PC-9 (cell line): ENCODE measurements around the gene RUSC1. TPM values are rescaled to one million over a fixed set of nuclear protein-coding genes. Genes with fewer than 3 reads are reported as not detected.

ENCODE experiments used
- BruUV-seq: library from RNA; stranded (reverse); fragments of 400-500 nt; replicated peaks from 2 replicates; lab custom pipeline; 2021; lab: Mats Ljungman, UMichigan
- CTCF ChIA-PET: fragments of 300-600 bp; sonication (Branson Sonifier 250); formaldehyde crosslinking; loops from one replicate; lab custom pipeline; 2022; ENCODE audit warnings: antibody characterized with exemption; lab: Charles Lee
- POLR2A ChIA-PET: fragments of 300-600 bp; sonication (Branson Sonifier 250); formaldehyde crosslinking; loops from one replicate; lab custom pipeline; 2022; ENCODE audit warnings: antibody characterized with exemption; ENCODE audit not compliant: unreplicated experiment; lab: Charles Lee
- DNase-seq, 2 experiments: peaks; one replicate each; pipeline versions ENCODE4 v3.0.0 to v3.0.0-alpha.2; 2015 to 2022; ENCODE audit warnings: mixed read lengths in 1 of 2
- H2AFZ ChIP-seq: fragments of 200-600 bp; sonication (generic); 2 replicates; pipeline ENCODE4 v1.8.1; 2017; ENCODE audit warnings: antibody characterized with exemption
- H3F3A ChIP-seq: fragments of 200-600 bp; sonication (generic); 2 replicates; pipeline ENCODE4 v1.8.1; 2017; ENCODE audit warnings: antibody characterized with exemption, mild to moderate bottlenecking, low read depth; ENCODE audit not compliant: insufficient read depth
- H3K27ac ChIP-seq: fragments of 200-600 bp; sonication (generic); 2 replicates; pipeline ENCODE4 v1.6.1; 2016; ENCODE audit warnings: mixed run types
- H3K27me3 ChIP-seq: fragments of 200-600 bp; sonication (generic); 2 replicates; pipeline ENCODE4 v1.6.1; 2016; ENCODE audit warnings: low read depth, mixed run types; ENCODE audit not compliant: insufficient read depth
- H3K36me3 ChIP-seq: fragments of 200-600 bp; sonication (generic); 2 replicates; pipeline ENCODE4 v1.6.1; 2016; ENCODE audit warnings: low read depth, mixed run types
- H3K4me1 ChIP-seq: fragments of 200-600 bp; sonication (generic); replicated peaks from 2 replicates; pipeline ENCODE4 v1.6.1; 2016; ENCODE audit warnings: mixed run types; ENCODE audit not compliant: insufficient read depth
- H3K4me2 ChIP-seq: fragments of 200-600 bp; sonication (generic); 2 replicates; pipeline ENCODE4 v1.6.1; 2017; ENCODE audit warnings: mixed run types
- H3K4me3 ChIP-seq: fragments of 200-600 bp; sonication (generic); 2 replicates; pipeline ENCODE4 v1.6.1; 2016; ENCODE audit warnings: mixed run types
- H3K79me2 ChIP-seq: fragments of 200-600 bp; sonication (generic); 2 replicates; pipeline ENCODE4 v1.6.1; 2017; ENCODE audit warnings: low read depth, mixed run types
- H3K9me2 ChIP-seq: fragments of 200-600 bp; sonication (generic); 2 replicates; pipeline ENCODE4 v1.8.1; 2017; ENCODE audit warnings: mild to moderate bottlenecking; ENCODE audit not compliant: insufficient read depth
- H3K9me3 ChIP-seq: fragments of 200-600 bp; sonication (generic); 2 replicates; pipeline ENCODE4 v1.8.1; 2016; ENCODE audit warnings: low read depth; ENCODE audit not compliant: insufficient read depth
- H4K20me1 ChIP-seq: fragments of 200-600 bp; sonication (generic); 2 replicates; pipeline ENCODE4 v1.8.1; 2017; ENCODE audit not compliant: insufficient read depth
- CTCF ChIP-seq: fragments of 200-600 bp; sonication (generic); conservative IDR thresholded peaks from 2 replicates; pipeline ENCODE4 v1.6.1; 2017; ENCODE audit warnings: mixed run types, antibody characterized with exemption, mild to moderate bottlenecking, moderate library complexity
- EZH2 ChIP-seq: fragments of 200-600 bp; sonication (generic); IDR thresholded peaks from 2 replicates; pipeline ENCODE4 v1.8.0; 2017; ENCODE audit warnings: antibody characterized with exemption, low read depth
- intact Hi-C: fragments of 100-400 bp; cut with micrococcal nuclease; formaldehyde crosslinking; loops from one replicate; pipeline ENCODE4 v1.10.0; 2022; ENCODE audit not compliant: unreplicated experiment
- total RNA-seq: library from RNA; stranded (reverse); gene quantifications from 2 replicates; pipeline ENCODE4 v1.2.3, GENCODE V29; 2021

RUSC1 gene
- total RNA-seq, 1 experiment from 2014 or later: 43.4 TPM

- ChIA-PET CTCF (no interaction called here), POLR2A (no interaction called here)
- Histone ChIP-seq H3K27me3 (no peaks in the 10 kb centered on the region), H3K79me2 (0 out of 2 replicates have a peak, but pooled peaks cover 4% of the 10 kb centered on the region), H4K20me1 (no peaks in the 10 kb centered on the region; the same call in none of the 2 replicates), H3K4me1 (peaks cover 9% of the 10 kb centered on the region; the same call in 1 of the 2 replicates), H3K4me2 (no peak overlapping the region), H3F3A (peaks cover 53% of the 10 kb centered on the region), H3K9me3 (no peaks in the 10 kb centered on the region; the same call in 1 of the 2 replicates), H3K36me3 (0 out of 2 replicates have a peak, but pooled peaks cover 6% of the 10 kb centered on the region), H3K9me2 (no peaks in the 10 kb centered on the region), H2AFZ (no peak overlapping the region), H3K4me3 (no peak overlapping the region), H3K27ac (no peak overlapping the region)
- TF ChIP-seq CTCF: no peak
- TF ChIP-seq EZH2: no peak
- intact Hi-C loops: loop anchor here (5.0 kb wide), 3 partner anchors 58 to 348 kb away; partner anchors contain the start of genes CKS1B, SCAMP3 and SHC1
- BruUV-seq: no TSS peak
- no peak for DNase-seq
These were observed 442 bp upstream of the RUSC1 start for GRCh38 chr1:155320252-155320651.

- TF ChIP-seq EZH2 (no peak), CTCF (no peak)
- Histone ChIP-seq H3K36me3 (no peaks in the 10 kb centered on the region), H3K27me3 (no peaks in the 10 kb centered on the region), H3K9me2 (no peaks in the 10 kb centered on the region), H3K79me2 (0 out of 2 replicates have a peak, but pooled peaks cover 4% of the 10 kb centered on the region), H3F3A (peaks cover 48% of the 10 kb centered on the region), H3K4me1 (peaks cover 9% of the 10 kb centered on the region; the same call in 1 of the 2 replicates), H3K27ac (no peak overlapping the region), H3K4me2 (peak overlapping the region; percentile 98), H3K9me3 (no peaks in the 10 kb centered on the region; the same call in 1 of the 2 replicates), H4K20me1 (no peaks in the 10 kb centered on the region; the same call in none of the 2 replicates), H3K4me3 (peak overlapping the region; percentile 96; the same call in 1 of the 2 replicates), H2AFZ (no peak overlapping the region)
- POLR2A ChIA-PET: interaction anchor here (0.6 to 0.7 kb wide), 2 partner anchors 78 to 383 kb away, joined by 3 to 6 read pairs; no protein-coding TSS in a partner anchor
- CTCF ChIA-PET: interaction anchor here (0.6 kb wide), 1 partner anchor 352 kb away, joined by 3 read pairs; no protein-coding TSS in a partner anchor
- intact Hi-C loops: loop anchor here (2.0 to 5.0 kb wide), 6 partner anchors 45 to 350 kb away; partner anchors contain the start of genes CKS1B, HCN3, KRTCAP2 and SCAMP3
- TSS peak; percentile 22 for BruUV-seq
- no peak for DNase-seq
These were observed 1.2 kb downstream of the RUSC1 start for GRCh38 chr1:155321639-155322503.

GRCh38 chr1:155322571-155322952 lies 1.9 kb downstream of the RUSC1 start:
- no peaks in the 10 kb centered on the region for H3K27me3 ChIP-seq
- intact Hi-C loops: loop anchor here (2.0 to 5.0 kb wide), 6 partner anchors 46 to 350 kb away; partner anchors contain the start of genes CKS1B, HCN3, KRTCAP2 and SCAMP3
- H3K27ac ChIP-seq: no peak overlapping the region
- BruUV-seq: no TSS peak
- DNase-seq: no peak
- TF ChIP-seq CTCF (no peak), EZH2 (no peak)
- POLR2A ChIA-PET: interaction anchor here (0.6 kb wide), 1 partner anchor 383 kb away, joined by 3 read pairs; no protein-coding TSS in a partner anchor
- no peaks in the 10 kb centered on the region for H3K9me3 ChIP-seq
- no peaks in the 10 kb centered on the region; the same call in none of the 2 replicates for H4K20me1 ChIP-seq
- H3K79me2 ChIP-seq: 0 out of 2 replicates have a peak, but pooled peaks cover 4% of the 10 kb centered on the region
- no peaks in the 10 kb centered on the region for H3K9me2 ChIP-seq
- H3K4me1 ChIP-seq: peaks cover 9% of the 10 kb centered on the region; the same call in 1 of the 2 replicates
- no peak overlapping the region for H2AFZ ChIP-seq
- peaks cover 41% of the 10 kb centered on the region for H3F3A ChIP-seq
- CTCF ChIA-PET: interaction anchor here (0.6 kb wide), 1 partner anchor 352 kb away, joined by 3 read pairs; no protein-coding TSS in a partner anchor
- no peaks in the 10 kb centered on the region for H3K36me3 ChIP-seq
- H3K4me3 ChIP-seq: peak overlapping the region; percentile 96; the same call in 1 of the 2 replicates
- H3K4me2 ChIP-seq: peak overlapping the region; percentile 98
